Activated CD8-positive, alpha-beta memory T cell treated with anti-CD3 and anti-CD28 coated beads, Interleukin-2, amount 50 U/mL, for 1 hour (primary cell): ENCODE measurements around the gene SLC45A1.

Experiments used
- DNase-seq: peaks from one replicate; pipeline ENCODE4 v3.0.0-alpha.2; 2020; ENCODE audit errors: extremely low read depth

SLC45A1 gene

DNA sequence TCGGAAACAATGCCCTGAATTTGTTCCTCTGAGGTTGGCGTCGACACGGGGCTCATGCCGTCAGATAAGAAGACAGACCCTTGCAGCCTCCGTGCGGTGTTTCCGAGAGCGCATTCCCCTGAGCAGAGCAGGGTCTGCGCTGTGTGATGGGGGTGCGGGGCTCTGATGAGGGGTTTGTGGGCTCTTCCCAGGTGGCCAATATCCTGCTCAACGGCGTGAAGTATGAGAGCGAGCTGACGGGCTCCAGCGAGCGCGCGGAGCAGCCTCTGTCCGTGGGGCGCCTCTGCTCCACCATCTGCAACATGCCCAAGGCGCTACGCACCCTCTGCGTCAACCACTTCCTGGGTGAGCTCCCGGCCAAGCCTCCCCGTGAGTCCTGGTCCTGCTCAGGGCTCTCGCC lies 17.3 kb downstream of the SLC45A1 start:
- no peak for DNase-seq

DNA sequence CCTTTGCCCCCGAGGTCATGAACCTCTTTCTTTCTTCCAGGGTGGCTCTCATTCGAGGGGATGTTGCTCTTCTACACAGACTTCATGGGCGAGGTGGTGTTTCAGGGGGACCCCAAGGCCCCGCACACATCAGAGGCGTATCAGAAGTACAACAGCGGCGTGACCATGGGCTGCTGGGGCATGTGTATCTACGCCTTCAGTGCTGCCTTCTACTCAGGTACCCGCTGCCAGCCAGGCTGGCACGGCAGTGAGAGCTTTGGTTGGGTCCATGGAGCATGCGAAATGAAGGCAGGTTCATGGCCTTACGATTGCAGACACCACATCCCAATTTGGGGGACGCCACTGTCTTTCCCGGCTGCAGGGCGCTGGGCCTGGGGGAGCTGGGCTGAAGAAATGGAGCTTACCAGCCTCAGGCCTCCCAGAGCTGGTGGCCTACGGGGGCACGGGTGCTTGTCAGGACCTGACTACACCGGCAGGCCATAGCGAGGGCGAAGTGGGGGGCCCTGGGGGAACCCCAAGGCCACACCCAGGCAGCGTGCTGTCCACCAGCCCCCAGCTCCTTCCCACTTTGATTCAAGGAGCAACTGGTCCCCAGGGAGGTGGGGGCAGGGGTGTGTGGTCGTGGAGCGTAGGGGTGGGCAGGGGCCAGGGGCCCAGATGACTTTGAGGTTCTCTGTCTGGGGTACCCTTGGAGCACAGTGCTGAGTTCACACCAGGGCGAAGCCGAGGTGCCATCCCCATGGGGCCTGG lies 20.0 kb downstream of the SLC45A1 start:
- no peak for DNase-seq

DNA sequence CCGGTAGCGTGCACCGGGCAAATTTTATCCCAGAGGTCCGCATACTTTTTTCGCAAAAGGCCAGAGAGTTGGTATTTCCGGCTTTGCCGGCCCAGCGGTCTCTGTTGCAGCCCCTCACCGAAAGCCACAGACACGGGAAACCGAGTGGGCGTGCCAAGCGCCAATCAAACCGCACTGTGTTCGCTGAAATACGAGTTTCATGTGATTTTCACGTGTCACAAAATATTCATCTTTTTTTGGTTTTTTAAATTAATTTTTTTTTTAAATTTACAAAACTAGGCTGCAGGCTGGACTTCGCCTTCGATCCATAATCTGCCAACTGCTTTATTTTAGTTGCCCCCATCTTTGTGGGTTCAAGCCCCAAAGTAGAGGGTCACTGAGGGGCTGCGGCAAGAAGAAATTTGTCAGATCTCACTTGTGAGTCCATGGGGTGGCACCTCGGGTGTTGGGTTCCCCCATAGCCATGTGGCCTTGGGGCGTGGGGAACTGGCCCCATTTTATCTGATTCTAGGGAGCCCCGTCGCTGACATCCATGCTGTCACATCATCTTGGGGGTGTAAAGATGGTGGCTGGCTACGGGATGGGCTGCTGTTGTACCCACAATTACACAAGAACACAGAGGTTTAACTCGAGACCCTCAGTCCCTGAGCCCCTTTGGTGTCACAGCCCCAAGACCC lies 20.8 kb downstream of the SLC45A1 start:
- no peak for DNase-seq

DNA sequence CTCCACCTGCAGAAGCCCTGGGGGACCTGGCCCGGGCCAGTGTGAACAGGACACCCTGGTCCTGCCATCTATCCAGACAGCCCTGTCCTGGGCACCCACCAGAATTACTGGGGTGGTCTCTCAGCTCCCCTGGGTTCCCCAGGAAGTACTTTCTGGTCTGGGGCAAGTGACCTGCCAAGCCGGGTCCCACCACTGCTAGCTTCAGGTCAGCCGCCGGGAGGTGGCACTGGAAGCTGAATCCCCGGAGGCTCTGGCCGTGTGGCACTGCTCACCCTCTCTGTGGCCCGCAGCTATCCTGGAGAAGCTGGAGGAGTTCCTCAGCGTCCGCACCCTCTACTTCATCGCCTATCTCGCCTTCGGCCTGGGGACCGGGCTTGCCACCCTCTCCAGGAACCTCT lies 21.3 kb downstream of the SLC45A1 start:
- DNase-seq: no peak

DNA sequence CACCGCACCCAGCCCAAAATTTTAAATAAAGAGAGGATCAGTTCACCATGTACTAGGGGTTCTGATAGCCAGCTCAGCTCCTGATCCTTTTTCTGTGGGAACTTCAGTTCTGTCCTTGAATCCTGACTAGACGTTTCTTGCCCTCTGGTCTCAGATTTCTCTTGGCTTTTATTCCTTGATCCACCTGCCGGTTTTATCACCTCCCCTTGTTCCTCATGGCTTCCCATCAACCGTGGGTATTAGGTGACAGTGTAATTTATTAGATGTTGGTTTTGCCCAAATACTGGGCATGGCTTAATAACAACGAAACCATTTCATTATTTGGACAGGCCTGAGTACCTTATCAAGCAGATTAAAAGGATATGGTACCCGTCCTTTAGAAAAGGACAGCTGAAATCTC lies 22.5 kb downstream of the SLC45A1 start:
- DNase-seq: no peak

DNA sequence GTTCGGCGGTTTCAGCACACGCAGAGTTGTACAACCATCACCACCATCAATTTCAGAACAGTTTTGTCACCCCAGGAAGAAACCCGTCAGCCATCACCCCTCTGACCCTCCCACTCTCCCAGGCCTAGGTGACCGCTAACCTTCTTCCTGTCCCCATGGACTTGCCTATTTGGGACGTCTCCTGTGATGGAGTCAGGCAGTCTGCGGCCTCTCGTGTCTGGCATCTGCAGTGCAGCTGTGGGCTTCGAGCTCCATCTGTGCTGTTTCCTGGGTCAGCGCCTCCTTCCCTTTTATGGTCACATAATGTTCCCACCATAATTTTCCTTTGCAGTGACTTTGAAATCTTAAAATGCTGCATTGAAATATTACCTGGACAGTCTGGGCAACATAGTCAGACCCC lies 24.4 kb downstream of the SLC45A1 start:
- no peak for DNase-seq

DNA sequence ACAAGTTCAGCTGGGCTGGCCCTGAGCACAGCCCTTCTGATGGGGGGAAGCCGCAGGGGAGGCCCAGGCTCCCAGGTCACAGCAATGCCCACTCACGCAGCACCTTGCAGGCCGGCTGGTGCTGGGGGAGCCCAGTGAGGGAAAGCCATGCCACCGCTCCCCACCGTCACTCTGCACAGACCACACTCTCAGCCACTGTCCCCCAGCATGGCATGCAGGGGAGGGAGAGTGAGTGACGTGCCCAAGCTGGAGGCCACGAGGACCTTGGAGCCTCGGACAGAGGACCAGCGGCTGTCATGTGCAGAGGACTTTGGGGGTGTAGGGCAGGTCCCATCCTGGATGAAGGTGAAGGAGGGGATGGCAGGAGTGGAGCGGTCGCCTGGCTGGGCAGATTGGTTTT lies 25.1 kb downstream of the SLC45A1 start:
- no peak for DNase-seq

DNA sequence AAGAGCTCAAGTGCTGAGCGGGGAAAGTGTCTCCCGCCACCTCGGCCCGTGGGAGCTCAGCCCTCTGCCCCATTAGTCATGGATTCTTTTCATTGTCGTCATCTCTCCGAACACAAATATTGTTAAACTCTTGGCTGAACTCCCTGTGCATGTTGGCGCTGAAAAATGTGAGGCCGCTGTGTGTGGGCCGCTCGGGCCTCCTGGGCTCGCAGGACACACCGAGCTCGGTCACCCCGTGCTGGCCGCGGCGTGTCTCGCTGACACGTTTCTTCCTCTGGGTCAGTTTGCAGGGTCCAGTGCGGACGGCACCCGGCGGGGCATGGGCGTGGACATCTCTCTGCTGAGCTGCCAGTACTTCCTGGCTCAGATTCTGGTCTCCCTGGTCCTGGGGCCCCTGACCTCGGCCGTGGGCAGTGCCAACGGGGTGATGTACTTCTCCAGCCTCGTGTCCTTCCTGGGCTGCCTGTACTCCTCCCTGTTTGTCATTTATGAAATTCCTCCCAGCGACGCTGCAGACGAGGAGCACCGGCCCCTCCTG lies 25.6 kb downstream of the SLC45A1 start:
- no peak for DNase-seq

DNA sequence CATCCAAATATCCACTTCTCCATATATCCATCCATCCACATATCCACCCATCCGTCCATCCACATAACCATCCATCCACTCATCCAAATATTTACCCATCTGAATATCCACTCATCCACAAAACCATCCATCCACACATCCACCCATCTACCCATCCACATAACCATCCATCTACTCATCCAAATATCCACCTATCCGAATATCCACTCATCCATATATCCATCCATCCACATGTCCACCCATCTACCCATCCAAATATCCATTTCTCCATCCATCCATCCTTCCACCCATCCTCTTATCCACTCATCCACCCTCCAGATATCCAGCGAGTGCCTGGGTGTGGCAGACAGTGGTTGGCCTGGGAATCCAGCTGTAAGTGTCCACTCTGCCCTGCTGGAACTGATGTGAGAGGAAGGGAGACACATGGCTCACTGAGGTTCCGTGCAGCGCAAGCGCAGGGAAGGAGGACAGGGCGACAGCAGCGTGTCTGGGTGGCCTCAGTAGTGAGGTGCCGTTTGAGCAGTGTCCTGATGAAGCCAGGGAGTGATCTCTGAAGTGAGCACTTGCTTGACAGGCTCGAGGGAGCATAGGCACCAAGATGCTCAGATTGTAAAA lies 27.1 kb downstream of the SLC45A1 start:
- DNase-seq: no peak

DNA sequence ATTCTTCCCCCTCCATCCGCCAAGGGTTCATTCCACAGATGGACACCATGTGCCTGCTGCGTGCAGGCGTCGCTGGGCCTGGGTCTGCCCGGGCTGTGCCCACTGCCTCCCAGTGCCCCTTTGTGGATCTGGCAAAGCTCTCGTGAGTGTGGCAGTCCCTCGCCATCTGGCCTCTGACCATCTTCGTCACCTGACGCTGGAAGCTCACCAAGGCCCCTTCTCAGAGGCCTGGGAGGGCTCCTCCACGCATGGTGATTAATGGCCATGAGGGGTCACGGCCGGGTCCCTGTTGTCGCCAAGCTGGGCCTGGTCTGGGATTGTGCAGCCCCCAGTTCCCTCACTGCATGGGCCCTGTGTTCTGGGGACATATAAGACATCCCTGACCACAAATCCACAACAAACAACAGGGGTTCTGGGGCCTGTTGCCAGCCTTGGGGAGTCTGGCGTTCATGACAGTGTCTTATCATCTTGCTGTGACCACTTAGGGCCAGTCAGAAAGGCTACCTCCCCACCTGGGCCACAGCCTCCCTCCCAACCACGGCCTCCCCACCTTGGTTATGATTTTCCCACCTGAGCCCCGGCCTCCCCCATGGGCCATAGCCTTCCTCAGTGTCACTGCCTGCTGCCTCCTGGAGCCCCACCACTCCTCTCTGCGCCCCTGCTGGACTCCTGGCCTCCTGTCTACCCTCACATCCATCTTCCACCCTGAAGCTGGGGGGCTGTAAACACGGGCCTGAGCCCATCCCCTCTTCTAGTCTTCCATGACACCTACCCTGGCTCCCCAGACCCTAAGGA lies 27.9 kb downstream of the SLC45A1 start:
- no peak for DNase-seq

DNA sequence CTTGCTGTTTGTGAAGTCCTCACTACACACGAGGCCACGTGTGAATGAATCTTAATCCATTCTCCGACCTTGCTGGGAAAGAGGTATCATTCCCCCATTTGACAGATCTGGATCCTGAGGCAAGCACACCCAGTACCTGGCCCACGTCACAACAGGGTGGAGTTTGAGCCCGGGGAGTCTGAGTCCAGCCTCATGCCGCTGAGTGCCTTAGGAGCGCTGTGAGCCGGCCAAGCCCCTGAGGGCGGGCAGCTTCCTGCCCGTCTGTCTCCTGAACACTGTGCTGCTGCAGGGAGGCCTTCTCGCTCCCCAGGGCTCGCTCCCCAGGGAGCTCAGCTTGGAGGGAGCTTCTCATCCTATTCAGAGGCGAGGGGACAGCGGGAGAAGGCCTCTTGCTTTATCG lies 29.7 kb downstream of the SLC45A1 start:
- DNase-seq: no peak

DNA sequence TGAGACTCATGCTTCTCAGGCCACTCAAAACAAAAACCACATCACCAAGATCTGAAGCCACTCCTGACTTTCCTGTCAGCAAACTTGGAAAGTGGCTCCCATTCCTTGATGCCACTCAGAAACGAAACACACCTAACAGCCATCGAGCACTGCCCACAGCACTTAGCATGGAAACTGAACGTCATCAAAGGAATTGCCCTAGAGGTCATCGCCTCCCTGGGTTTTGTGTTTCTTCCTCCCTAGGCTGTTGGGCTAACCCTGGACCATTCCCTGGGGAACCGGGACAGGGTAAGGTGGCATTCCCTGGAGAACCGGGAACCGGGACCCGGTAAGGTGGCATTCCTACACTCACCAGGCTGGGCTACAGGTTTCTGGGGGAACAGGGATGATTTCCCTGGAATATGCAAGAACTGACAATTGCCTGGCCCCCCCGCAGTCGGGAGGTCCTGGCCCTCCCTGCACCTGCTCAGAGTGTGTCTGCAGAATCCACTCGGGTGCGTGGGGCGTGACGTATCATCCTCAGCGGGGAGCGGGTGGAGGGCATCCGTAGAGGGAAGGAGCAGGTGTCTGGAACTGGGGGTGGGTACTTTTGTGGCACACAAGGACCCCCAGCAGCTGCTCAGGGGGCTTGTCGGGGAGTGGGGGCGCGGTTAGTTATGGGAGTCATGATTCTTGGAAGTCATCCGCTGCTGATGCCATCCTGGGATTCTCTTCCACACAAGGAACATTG lies 30.3 kb downstream of the SLC45A1 start:
- DNase-seq: no peak

DNA sequence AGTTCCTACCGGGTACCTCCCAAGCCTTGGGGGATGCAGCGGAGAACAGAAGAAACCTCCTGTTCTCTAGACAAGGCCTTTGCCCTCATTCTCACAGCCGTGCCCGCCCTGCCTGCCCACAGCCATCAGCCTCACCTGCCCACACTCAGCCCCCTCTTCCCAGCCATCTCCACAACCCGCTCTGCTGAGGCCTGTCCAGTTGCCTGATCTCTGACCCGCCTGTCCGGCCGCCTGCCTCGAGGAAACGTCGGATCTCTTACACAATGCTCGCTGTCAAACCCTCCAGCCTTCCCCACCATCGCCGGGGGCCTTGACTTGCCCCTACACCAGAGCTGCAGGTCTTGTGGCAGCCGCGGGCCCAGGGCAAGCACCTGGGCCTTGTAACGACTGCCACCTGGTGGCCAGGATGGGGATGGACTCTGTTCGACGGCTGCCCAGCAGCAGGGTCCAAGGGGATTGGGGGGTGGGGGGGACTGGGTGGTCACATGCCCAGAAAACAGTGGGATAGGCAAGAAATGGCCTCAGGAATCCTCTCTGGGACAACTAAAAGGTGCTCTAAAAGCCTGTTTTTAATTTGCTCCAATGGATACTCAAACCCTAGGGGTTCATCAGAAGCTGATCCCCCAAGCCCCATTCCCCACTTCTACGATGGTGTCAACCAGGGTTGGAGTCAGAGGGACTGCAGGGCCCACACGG lies 31.0 kb downstream of the SLC45A1 start:
- DNase-seq: peak; percentile 26

DNA sequence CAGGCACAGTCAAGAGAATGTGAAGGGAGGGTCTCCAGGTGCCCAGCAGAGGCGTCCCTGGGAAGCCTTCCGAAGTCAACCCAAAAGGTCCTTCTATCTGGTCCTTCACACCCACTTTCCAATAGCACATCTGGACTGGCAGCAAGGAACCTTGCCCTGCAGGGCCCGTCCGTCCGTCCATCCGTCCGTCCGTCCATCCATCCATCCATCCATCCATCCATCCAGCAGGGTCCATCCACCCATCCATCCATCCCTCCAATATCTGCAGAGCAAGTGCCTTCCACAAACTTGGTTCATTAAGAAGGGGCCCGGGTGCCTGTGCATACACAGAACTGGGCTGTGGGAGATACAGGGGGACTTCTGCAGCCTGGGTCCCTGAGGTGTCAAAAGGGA lies 31.6 kb downstream of the SLC45A1 start:
- DNase-seq: no peak

DNA sequence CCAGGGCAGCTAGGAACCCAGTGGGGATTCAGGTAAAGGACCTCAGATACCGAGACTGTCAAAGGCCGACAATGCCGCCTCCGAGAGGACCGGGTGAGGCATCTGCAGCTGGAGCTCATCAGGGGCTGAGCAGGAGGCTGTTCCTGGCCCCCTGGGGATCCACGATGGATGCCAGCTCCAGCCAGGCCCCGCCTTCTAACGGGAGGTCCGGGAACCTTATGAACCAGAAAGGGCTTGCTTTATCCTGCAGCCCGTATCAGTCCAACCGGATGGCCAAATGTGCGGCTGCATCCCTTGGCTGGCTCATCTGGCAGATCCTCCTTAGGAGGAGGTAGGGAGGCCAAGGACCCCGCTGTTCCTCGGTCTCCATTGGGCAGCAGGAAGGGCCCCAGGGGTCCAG lies 32.0 kb downstream of the SLC45A1 start:
- DNase-seq: no peak

DNA sequence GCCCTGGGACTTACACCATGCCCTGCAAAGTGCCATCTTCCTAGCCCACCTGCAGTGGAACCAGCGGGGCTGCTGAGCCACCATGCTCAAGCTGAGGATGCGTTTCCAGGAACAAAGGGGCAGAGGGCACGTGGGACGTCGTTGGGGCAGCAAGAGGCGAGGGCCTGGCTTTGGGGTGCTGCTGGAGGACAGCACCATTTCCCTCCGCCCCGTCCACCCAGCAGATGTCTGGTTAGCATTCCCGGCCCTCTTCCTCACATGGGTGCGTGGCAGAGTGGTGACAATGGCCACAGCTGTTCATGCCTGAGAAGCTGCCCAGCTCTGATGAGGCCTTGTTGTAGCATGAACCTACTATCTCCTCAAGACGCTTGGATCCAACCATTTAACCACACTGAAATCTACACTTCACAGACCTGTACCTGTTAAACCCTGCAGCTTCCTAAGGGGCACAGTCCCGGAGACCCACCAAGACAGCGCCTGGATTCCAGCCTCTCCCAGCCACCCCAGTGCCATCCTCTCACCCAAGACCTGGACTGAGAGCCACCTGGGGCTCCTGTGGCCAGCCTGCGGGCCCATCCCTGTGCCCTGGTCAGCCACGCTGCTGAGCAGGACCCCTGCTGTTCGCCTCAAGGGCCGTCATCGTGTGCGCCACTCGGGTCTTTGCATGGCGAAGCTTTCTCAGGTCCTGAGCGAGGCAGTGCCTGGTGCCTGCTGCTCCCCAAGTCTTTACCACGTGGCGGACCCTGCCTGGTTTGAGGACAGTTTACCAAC lies 33.2 kb downstream of the SLC45A1 start:
- no peak for DNase-seq

DNA sequence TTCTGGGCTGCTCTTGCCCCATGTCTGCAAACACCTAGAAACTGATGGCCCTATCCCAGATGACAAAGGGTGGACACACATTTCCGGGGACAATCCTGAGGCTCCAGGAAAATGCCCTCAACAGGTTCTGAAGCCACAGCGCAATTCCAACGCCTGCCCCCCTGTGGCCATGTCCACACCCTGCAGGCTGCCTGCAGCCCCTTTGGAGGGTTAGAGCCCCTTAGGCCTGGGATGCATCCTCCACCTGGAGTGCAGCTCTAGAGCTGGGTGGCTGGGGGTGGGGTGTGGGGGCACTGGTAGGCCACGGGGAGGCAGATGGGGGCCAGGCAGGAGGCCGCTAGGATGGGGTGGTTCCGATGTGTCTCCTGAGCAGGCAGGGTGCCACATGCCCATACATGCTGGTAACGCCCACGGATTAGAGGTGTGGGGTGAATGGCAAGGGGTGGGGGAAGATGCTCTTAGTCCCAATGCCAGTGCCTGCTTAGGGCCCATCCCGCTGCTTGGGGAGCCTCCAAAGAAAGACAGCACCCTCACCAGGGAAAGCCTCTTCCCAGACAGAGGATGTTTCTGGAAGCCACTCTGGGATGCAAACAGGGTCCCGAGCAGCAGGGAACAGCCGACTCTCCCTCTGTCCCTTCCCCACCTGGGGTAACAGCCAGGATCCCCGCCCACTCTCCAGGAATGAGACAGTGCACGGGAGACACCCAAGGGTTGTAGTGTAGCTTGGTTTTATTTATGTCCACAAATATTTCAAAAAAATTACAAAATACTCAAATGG lies 34.0 kb downstream of the SLC45A1 start:
- DNase-seq: no peak

DNA sequence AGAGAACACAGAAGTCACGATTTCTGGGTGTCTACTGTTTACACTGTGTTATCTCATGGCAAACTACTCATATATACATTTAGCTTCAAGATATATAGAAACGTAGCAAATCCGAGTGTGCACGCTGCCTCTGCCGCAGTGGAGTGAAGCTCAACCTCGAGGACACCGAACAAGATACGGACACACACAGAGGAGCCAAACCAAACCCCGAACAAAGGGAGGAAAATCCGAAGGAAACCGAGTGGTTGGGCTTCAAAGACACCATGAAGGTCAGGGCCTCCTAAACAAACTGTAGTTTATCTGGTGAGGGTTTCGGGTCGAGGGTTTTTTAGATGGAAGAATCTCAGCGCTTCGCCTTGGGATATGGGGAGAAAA lies 34.5 kb downstream of the SLC45A1 start:
- no peak for DNase-seq
